ENCODE measurements around the gene NXN.
A peak's percentile ranks its signal among the peaks of the same experiment; 100 is the strongest.
"Not testable (repeated sequence)": the region's sequence is repeated elsewhere in the genome, so short reads cannot be mapped to it uniquely, and the experiment has no call there.

NXN gene

GRCh38 chr17:881778-882177 is 97.8 kb downstream of the NXN start:
- no peak for DNase-seq

GRCh38 chr17:880443-881269 is 98.9 kb downstream of the NXN start:
- no peak for DNase-seq

- DNase-seq, result peak; percentile 46
Measured at GRCh38 chr17:879546-880442, 99.8 kb downstream of the NXN start.

GRCh38 chr17:877630-878029 is 101.9 kb downstream of the NXN start:
- DNase-seq, result no peak

GRCh38 chr17:876272-876671 is 103.3 kb downstream of the NXN start:
- no peak for DNase-seq

GRCh38 chr17:874590-874989 is 105.0 kb downstream of the NXN start:
- DNase-seq, result not testable (repeated sequence)

- DNase-seq, result no peak
Measured at GRCh38 chr17:872855-873254, 106.7 kb downstream of the NXN start.

GRCh38 chr17:871751-872519 is 107.6 kb downstream of the NXN start:
- DNase-seq, result no peak

GRCh38 chr17:869567-870525 is 109.7 kb downstream of the NXN start:
- no peak for DNase-seq

GRCh38 chr17:869086-869485 is 110.5 kb downstream of the NXN start:
- no peak for DNase-seq

- DNase-seq, result no peak
Measured at GRCh38 chr17:867896-868489, 111.6 kb downstream of the NXN start.

- DNase-seq, result not testable (repeated sequence)
Measured at GRCh38 chr17:867238-867637, 112.3 kb downstream of the NXN start.

GRCh38 chr17:866568-867103 is 112.9 kb downstream of the NXN start:
- no peak for DNase-seq

- DNase-seq, result no peak
Measured at GRCh38 chr17:864315-864714, 115.3 kb downstream of the NXN start.

- DNase-seq, result no peak
Measured at GRCh38 chr17:863880-864279, 115.7 kb downstream of the NXN start.

GRCh38 chr17:862582-862981 is 117.0 kb downstream of the NXN start:
- DNase-seq, result no peak

GRCh38 chr17:861364-861763 is 118.2 kb downstream of the NXN start:
- no peak for DNase-seq

GRCh38 chr17:860805-861204 is 118.8 kb downstream of the NXN start:
- no peak for DNase-seq

GRCh38 chr17:859824-860195 is 119.8 kb downstream of the NXN start:
- DNase-seq, result no peak

- DNase-seq, result no peak
Measured at GRCh38 chr17:859061-859823, 120.3 kb downstream of the NXN start.

GRCh38 chr17:856149-856548 is 123.4 kb downstream of the NXN start:
- DNase-seq, result no peak
